ENCODE data around the gene STX16. TPM values are rescaled to one million over a fixed set of nuclear protein-coding genes. Genes with fewer than 3 reads are reported as not detected.

Gene STX16
- total RNA-seq, 1 experiment from 2014 or later, result 97.0 TPM

- no TSS peak for BruUV-seq (replicated peaks)
Observed at GRCh38 chr20:58719258-58719657, 68.2 kb downstream of the STX16 start.

GRCh38 chr20:58719971-58720371 lies 68.9 kb downstream of the STX16 start:
- peak in 1 of 2 experiments; percentile 34 for DNase-seq
- Mint-ChIP-seq H3K27ac (ENCODE audit: unreplicated experiment) (no peak overlapping the region), H3K9me3 (ENCODE audit: unreplicated experiment) (no peaks in the 10 kb centered on the region), H3K27me3 (ENCODE audit: insufficient read depth, unreplicated experiment) (peaks cover 40% of the 10 kb centered on the region), H3K4me3 (ENCODE audit: unreplicated experiment) (no peak overlapping the region), H3K36me3 (ENCODE audit: insufficient read depth, unreplicated experiment) (peaks cover 6% of the 10 kb centered on the region), H3K4me1 (ENCODE audit: low read depth, unreplicated experiment) (no peaks in the 10 kb centered on the region)
- CTCF ChIA-PET, result interaction anchor here (0.5 kb wide), 1 partner anchor 523 kb away, joined by 3 read pairs; no protein-coding TSS in a partner anchor
- no peak overlapping the region for H3K4me3 ChIP-seq (ENCODE audit: low read depth, low read length)
- intact Hi-C loops (cut with micrococcal nuclease; ENCODE audit: unreplicated experiment), result no loop called here
- peaks cover 6% of the 10 kb centered on the region for H3K27me3 ChIP-seq (replicated peaks; ENCODE audit: control insufficient read depth, insufficient read depth, low read length)
- no peaks in the 10 kb centered on the region for H3K36me3 ChIP-seq (ENCODE audit: control insufficient read depth, insufficient read depth, low read length)
- POLR2A ChIA-PET, result no interaction called here
- TF ChIP-seq CTCF (IDR thresholded peaks at IDR 0.05; ENCODE audit: insufficient read depth in 1 of 2, low read depth in 1 of 2, low read length in 1 of 2, severe bottlenecking in 1 of 2, unreplicated experiment in 1 of 2), result no peak
- peaks cover 3% of the 10 kb centered on the region; the same call in 1 of the 2 replicates for H3K9me3 ChIP-seq
- BruUV-seq (replicated peaks), result no TSS peak
- no peaks in the 10 kb centered on the region for H3K4me1 ChIP-seq

More at GRCh38 chr20:58719258-58719657, 68.2 kb downstream of the STX16 start:
- TF ChIP-seq CTCF (IDR thresholded peaks at IDR 0.05; ENCODE audit: insufficient read depth in 1 of 2, low read depth in 1 of 2, low read length in 1 of 2, severe bottlenecking in 1 of 2, unreplicated experiment in 1 of 2), result no peak
- no peaks in the 10 kb centered on the region for H3K9me3 Mint-ChIP-seq (ENCODE audit: unreplicated experiment)
- DNase-seq, result peak in 1 of 2 experiments; percentile 31
- H3K4me1 Mint-ChIP-seq (ENCODE audit: low read depth, unreplicated experiment), result no peaks in the 10 kb centered on the region
- peaks cover 33% of the 10 kb centered on the region for H3K27me3 Mint-ChIP-seq (ENCODE audit: insufficient read depth, unreplicated experiment)
- H3K4me1 ChIP-seq, result no peaks in the 10 kb centered on the region
- ChIA-PET CTCF (interaction anchor here (0.6 kb wide), 2 partner anchors 74 to 95 kb away, joined by 3 to 4 read pairs; no protein-coding TSS in a partner anchor), POLR2A (no interaction called here)
- H3K36me3 ChIP-seq (ENCODE audit: control insufficient read depth, insufficient read depth, low read length), result no peaks in the 10 kb centered on the region
- intact Hi-C loops (cut with micrococcal nuclease; ENCODE audit: unreplicated experiment), result no loop called here
- no peak overlapping the region for H3K4me3 ChIP-seq (ENCODE audit: low read depth, low read length)
- H3K9me3 ChIP-seq, result no peaks in the 10 kb centered on the region
- peaks cover 6% of the 10 kb centered on the region for H3K27me3 ChIP-seq (replicated peaks; ENCODE audit: control insufficient read depth, insufficient read depth, low read length)
- H3K4me3 Mint-ChIP-seq (ENCODE audit: unreplicated experiment), result no peak overlapping the region
- H3K27ac Mint-ChIP-seq (ENCODE audit: unreplicated experiment), result no peak overlapping the region
- peaks cover 10% of the 10 kb centered on the region for H3K36me3 Mint-ChIP-seq (ENCODE audit: insufficient read depth, unreplicated experiment)

- intact Hi-C loops (cut with micrococcal nuclease; ENCODE audit: unreplicated experiment), result no loop called here
- Mint-ChIP-seq H3K9me3 (ENCODE audit: unreplicated experiment) (peaks cover 1% of the 10 kb centered on the region), H3K36me3 (ENCODE audit: insufficient read depth, unreplicated experiment) (peaks cover 5% of the 10 kb centered on the region), H3K4me3 (ENCODE audit: unreplicated experiment) (no peak overlapping the region), H3K27ac (ENCODE audit: unreplicated experiment) (no peak overlapping the region), H3K27me3 (ENCODE audit: insufficient read depth, unreplicated experiment) (peaks cover 40% of the 10 kb centered on the region), H3K4me1 (ENCODE audit: low read depth, unreplicated experiment) (no peaks in the 10 kb centered on the region)
- H3K9me3 ChIP-seq, result peaks cover 3% of the 10 kb centered on the region; the same call in 1 of the 2 replicates
- H3K4me1 ChIP-seq, result no peaks in the 10 kb centered on the region
- no peak for DNase-seq
- BruUV-seq (replicated peaks), result no TSS peak
- no peak for TF ChIP-seq CTCF (IDR thresholded peaks at IDR 0.05; ENCODE audit: insufficient read depth in 1 of 2, low read depth in 1 of 2, low read length in 1 of 2, severe bottlenecking in 1 of 2, unreplicated experiment in 1 of 2)
- H3K4me3 ChIP-seq (ENCODE audit: low read depth, low read length), result no peak overlapping the region
- peaks cover 6% of the 10 kb centered on the region for H3K27me3 ChIP-seq (replicated peaks; ENCODE audit: control insufficient read depth, insufficient read depth, low read length)
- CTCF ChIA-PET, result no interaction called here
- POLR2A ChIA-PET, result no interaction called here
- no peaks in the 10 kb centered on the region for H3K36me3 ChIP-seq (ENCODE audit: control insufficient read depth, insufficient read depth, low read length)
Observed at GRCh38 chr20:58720890-58721289, 69.8 kb downstream of the STX16 start.
